Osteocyte (in vitro differentiated cells): ENCODE results near the gene BLID. TPM values are rescaled to one million over a fixed set of nuclear protein-coding genes. Genes with fewer than 3 reads are reported as not detected.

Source experiments
- DNase-seq: peaks from one replicate; pipeline ENCODE4 v3.0.0; 2021; ENCODE audit warnings: mixed read lengths; ENCODE audit not compliant: unreplicated experiment; ENCODE audit errors: extremely low spot score
- H3K27ac Mint-ChIP-seq: one replicate; pipeline ENCODE4 v1.8.0; 2021; ENCODE audit warnings: mild to moderate bottlenecking, mixed read lengths; ENCODE audit not compliant: unreplicated experiment
- H3K27me3 Mint-ChIP-seq: one replicate; pipeline ENCODE4 v1.8.0; 2021; ENCODE audit warnings: mixed read lengths; ENCODE audit not compliant: unreplicated experiment
- H3K36me3 Mint-ChIP-seq: one replicate; pipeline ENCODE4 v1.8.0; 2021; ENCODE audit warnings: mixed read lengths; ENCODE audit not compliant: unreplicated experiment
- H3K4me1 Mint-ChIP-seq: one replicate; pipeline ENCODE4 v1.8.0; 2021; ENCODE audit warnings: mixed read lengths; ENCODE audit not compliant: unreplicated experiment
- H3K4me3 Mint-ChIP-seq: one replicate; pipeline ENCODE4 v1.8.0; 2021; ENCODE audit warnings: mild to moderate bottlenecking, moderate library complexity, mixed read lengths; ENCODE audit not compliant: unreplicated experiment
- H3K9me3 Mint-ChIP-seq: one replicate; pipeline ENCODE4 v1.8.0; 2021; ENCODE audit warnings: mixed read lengths; ENCODE audit not compliant: unreplicated experiment
- CTCF ChIP-seq: fragments of 200-600 bp; sonication (generic); IDR thresholded peaks from 2 replicates; pipeline ENCODE4 v1.5.0; 2021; ENCODE audit warnings: antibody characterized with exemption, mild to moderate bottlenecking, moderate library complexity
- total RNA-seq: library from RNA; stranded (reverse); gene quantifications from 2 replicates; pipeline ENCODE4 v1.2.1, GENCODE V29; 2021

Gene BLID
- total RNA-seq, 1 donor from 2014 or later: 1.4 TPM

GRCh38 chr11:122103321-122103720, 12.7 kb downstream of the BLID start:
- no peaks in the 10 kb centered on the region for H3K36me3 Mint-ChIP-seq
- DNase-seq: no peak
- H3K27ac Mint-ChIP-seq: no peak overlapping the region
- no peaks in the 10 kb centered on the region for H3K27me3 Mint-ChIP-seq
- H3K4me3 Mint-ChIP-seq: no peak overlapping the region
- H3K9me3 Mint-ChIP-seq: no peaks in the 10 kb centered on the region
- TF ChIP-seq CTCF: no peak
- H3K4me1 Mint-ChIP-seq: peaks cover 3% of the 10 kb centered on the region

- Mint-ChIP-seq H3K27ac (no peak overlapping the region), H3K4me1 (peaks cover 2% of the 10 kb centered on the region), H3K4me3 (no peak overlapping the region), H3K36me3 (no peaks in the 10 kb centered on the region), H3K9me3 (no peaks in the 10 kb centered on the region), H3K27me3 (no peaks in the 10 kb centered on the region)
- TF ChIP-seq CTCF: no peak
- no peak for DNase-seq
Observed at GRCh38 chr11:122102426-122102825, 13.6 kb downstream of the BLID start.

- Mint-ChIP-seq H3K4me1 (peaks cover 7% of the 10 kb centered on the region), H3K36me3 (no peaks in the 10 kb centered on the region), H3K27me3 (no peaks in the 10 kb centered on the region), H3K4me3 (no peak overlapping the region), H3K27ac (no peak overlapping the region), H3K9me3 (no peaks in the 10 kb centered on the region)
- peak; percentile 91 for DNase-seq
- TF ChIP-seq CTCF: peak; percentile 86
Observed at GRCh38 chr11:122101625-122102291, 14.3 kb downstream of the BLID start.

GRCh38 chr11:122100756-122101080, 15.3 kb downstream of the BLID start:
- no peak for TF ChIP-seq CTCF
- no peaks in the 10 kb centered on the region for H3K27me3 Mint-ChIP-seq
- no peak overlapping the region for H3K4me3 Mint-ChIP-seq
- peaks cover 10% of the 10 kb centered on the region for H3K36me3 Mint-ChIP-seq
- no peak for DNase-seq
- H3K27ac Mint-ChIP-seq: no peak overlapping the region
- H3K4me1 Mint-ChIP-seq: peaks cover 17% of the 10 kb centered on the region
- no peaks in the 10 kb centered on the region for H3K9me3 Mint-ChIP-seq

- H3K4me3 Mint-ChIP-seq: no peak overlapping the region
- DNase-seq: no peak
- peaks cover 22% of the 10 kb centered on the region for H3K4me1 Mint-ChIP-seq
- H3K36me3 Mint-ChIP-seq: peaks cover 15% of the 10 kb centered on the region
- H3K27ac Mint-ChIP-seq: no peak overlapping the region
- no peak for TF ChIP-seq CTCF
- no peaks in the 10 kb centered on the region for H3K9me3 Mint-ChIP-seq
- no peaks in the 10 kb centered on the region for H3K27me3 Mint-ChIP-seq
Observed at GRCh38 chr11:122100037-122100755, 15.8 kb downstream of the BLID start.
